Hematopoietic multipotent progenitor cell treated with erythropoietin and hydrocortisone succinate and interleukin-3 and kit ligand, for 4 days (in vitro differentiated cells): ENCODE results near the gene SF3B2.
"Not testable (repeated sequence)": the region's sequence is repeated elsewhere in the genome, so short reads cannot be mapped to it uniquely, and the experiment has no call there.

Source experiments
- DNase-seq: peaks from one replicate; pipeline ENCODE4 v3.0.0-alpha.2; 2015

The SF3B2 gene

GRCh38 chr11:66112601-66113499 is 60.7 kb downstream of the SF3B2 start:
- no peak for DNase-seq

GRCh38 chr11:66114957-66115356 is 62.8 kb downstream of the SF3B2 start:
- DNase-seq = not testable (repeated sequence)

GRCh38 chr11:66115638-66116301 is 63.6 kb downstream of the SF3B2 start:
- peak; percentile 84 for DNase-seq

GRCh38 chr11:66116576-66117361 is 64.6 kb downstream of the SF3B2 start:
- no peak for DNase-seq

- no peak for DNase-seq
Measured at GRCh38 chr11:66118847-66119246, 66.7 kb downstream of the SF3B2 start.
